Stomach (tissue), 9 donors: Measurements from ENCODE around the gene CHEK1. TPM values are rescaled to one million over a fixed set of nuclear protein-coding genes. Genes with fewer than 3 reads are reported as not detected.
A peak's percentile ranks its signal among the peaks of the same experiment; 100 is the strongest.

Source experiments
- DNase-seq, 2 donors: peaks; one replicate each; pipeline versions ENCODE4 v3.0.0 to v3.0.0-alpha.2; 2013 to 2019
- H3K27ac ChIP-seq, 5 donors: fragments of 200-600 bp in 4 of 5; sonication (generic) in 4 of 5; one replicate each; pipeline ENCODE4 v1.5.1; 2013 to 2019; ENCODE audit warnings: mild to moderate bottlenecking in 1 of 5, moderate library complexity in 1 of 5
- H3K27me3 ChIP-seq, 3 donors: fragments of 200-600 bp; sonication (generic); one replicate each; pipeline ENCODE4 v1.5.1; 2017 to 2019; ENCODE audit warnings: mixed run types in 1 of 3
- H3K36me3 ChIP-seq, 4 donors: fragments of 200-600 bp; sonication (generic); 1 replicate in 3 of 4; 2 replicates in 1 of 4; pipeline ENCODE4 v1.5.1; 2016 to 2019
- H3K4me1 ChIP-seq, 4 donors: fragments of 200-600 bp; sonication (generic); one replicate each; pipeline ENCODE4 v1.5.1; 2016 to 2019
- H3K4me3 ChIP-seq, 4 donors: fragments of 200-600 bp; sonication (generic) in 3 of 4; one replicate each; pipeline ENCODE4 v1.5.1; 2016 to 2019; ENCODE audit warnings: mild to moderate bottlenecking in 1 of 4
- H3K9me3 ChIP-seq, 4 donors: fragments of 200-600 bp; sonication (generic); one replicate each; pipeline ENCODE4 v1.5.1; 2016 to 2019
- CTCF ChIP-seq, 7 experiments: fragments of 450-650 bp in 4 of 7; fragments of 200-600 bp in 3 of 7; sonication (generic) in 3 of 7; IDR thresholded peaks; one replicate each; pipeline ENCODE4 v1.5.1; 2016 to 2019; ENCODE audit warnings: antibody characterized with exemption in 7 of 7, control low read depth in 2 of 7, mild to moderate bottlenecking in 1 of 7
- EP300 ChIP-seq: sonication (generic); formaldehyde crosslinking; IDR thresholded peaks from one replicate; pipeline ENCODE4 v1.6.1; 2017; ENCODE audit warnings: antibody characterized with exemption
- POLR2A ChIP-seq, 4 donors: fragments of 450-650 bp; IDR thresholded peaks; one replicate each; pipeline ENCODE4 v1.6.1; 2016; ENCODE audit warnings: antibody characterized with exemption in 4 of 4, control low read depth in 2 of 4, mild to moderate bottlenecking in 1 of 4, moderate library complexity in 1 of 4
- POLR2AphosphoS5 ChIP-seq, 3 donors: sonication (generic); formaldehyde crosslinking; IDR thresholded peaks; one replicate each; pipeline ENCODE4 v1.6.1; 2016; ENCODE audit warnings: antibody characterized with exemption in 3 of 3
- WGBS, 5 donors: extraction: QIAGEN DNeasy Blood & Tissue Kit in 3 of 5; methylation state at CpG; one replicate each; pipeline versions ENCODE4 v1.1.5 to v1.1.7; 2013 to 2018; 5-methylcytosine and 5-hydroxymethylcytosine counted together
- intact Hi-C: fragments of 100-400 bp; cut with DNase I; formaldehyde crosslinking; loops from one replicate; pipeline ENCODE4 v1.15.1; 2023; ENCODE audit warnings: low total_unique reads
- polyA plus RNA-seq, 3 donors: library from polyadenylated mRNA; stranded (reverse); fragments of 200-250 nt; gene quantifications; one replicate each; pipeline ENCODE4 v1.2.3, GENCODE V29; 2013
- total RNA-seq, 5 donors: library from RNA; depleted of rRNA; stranded (reverse); fragments of >200 nt; gene quantifications; one replicate each; pipeline versions ENCODE4 v1.1.0 to v1.2.3, GENCODE V29; 2014 to 2016
- donor health status: healthy with polysubstance abuse.
- donor health status: Bipolar disorder and iron deficiency.
- donor health status: healthy.

The CHEK1 gene
- total and polyA plus RNA-seq, 8 donors, result 0.14 to 19.3 (median 3.4) TPM; not detected in 1

GRCh38 chr11:125591649-125592304 lies 33.2 kb upstream of the CHEK1 start:
- Histone ChIP-seq H3K9me3 (no peaks in the 10 kb centered on the region), H3K36me3 (peaks cover 0 to 13% (median 9%) of the 10 kb centered on the region in 4 donors), H3K4me3 (peak overlapping the region; percentile 82 to 98 (median 90)), H3K4me1 (peaks cover 9 to 44% (median 31%) of the 10 kb centered on the region in 4 donors), H3K27me3 (no peaks in the 10 kb centered on the region), H3K27ac (peak overlapping the region; percentile 89 to 99 (median 98))
- 0 to 1% (median 1%) methylated on average over 19 to 30 of the region's 30 CpGs for WGBS, 5 donors
- DNase-seq, result peak; percentile 37 to 78
- no peak for TF ChIP-seq EP300
- TF ChIP-seq CTCF (IDR thresholded peaks at IDR 0.05), result no peak
- no peak for TF ChIP-seq POLR2A (IDR thresholded peaks at IDR 0.05)
- no peak for TF ChIP-seq POLR2AphosphoS5 (IDR thresholded peaks at IDR 0.05)
- intact Hi-C loops, result no loop called here

- no peaks in the 10 kb centered on the region for H3K27me3 ChIP-seq
- H3K9me3 ChIP-seq, result no peaks in the 10 kb centered on the region
- peaks cover 9 to 44% (median 33%) of the 10 kb centered on the region in 4 donors for H3K4me1 ChIP-seq
- TF ChIP-seq CTCF (IDR thresholded peaks at IDR 0.05) (no peak), POLR2AphosphoS5 (IDR thresholded peaks at IDR 0.05) (peak; percentile 94 to 99 (median 98)), EP300 (no peak), POLR2A (IDR thresholded peaks at IDR 0.05) (peak in 2 of 4 donors; percentile 69 to 84)
- WGBS, 5 donors, result 0 to 1% (median 0%) methylated on average over 27 to 55 of the region's 55 CpGs
- intact Hi-C loops, result no loop called here
- peak; percentile 99 to 100 for DNase-seq
- peak within 1 kb of the TSS; percentile 82 to 98 (median 90) for H3K4me3 ChIP-seq
- H3K27ac ChIP-seq, result peak within 1 kb of the TSS; percentile 89 to 99 (median 98)
- peaks cover 6 to 20% (median 17%) of the 10 kb centered on the region in 4 donors for H3K36me3 ChIP-seq
Measured at GRCh38 chr11:125592305-125593113, 32.5 kb upstream of the CHEK1 start, which contains the start of gene STT3A. Gene STT3A (plus strand): TSS chr11:125592852. CDS start chr11:125595916, 3,064 bp downstream.

- intact Hi-C loops, result no loop called here
- TF ChIP-seq POLR2A (IDR thresholded peaks at IDR 0.05), result no peak
- TF ChIP-seq POLR2AphosphoS5 (IDR thresholded peaks at IDR 0.05), result peak in 1 of 3 donors; percentile 11
- Histone ChIP-seq H3K27ac (peak overlapping the region; percentile 83 to 99 (median 96)), H3K27me3 (no peaks in the 10 kb centered on the region), H3K36me3 (peaks cover 13 to 28% (median 24%) of the 10 kb centered on the region in 4 donors), H3K4me1 (peaks cover 9 to 44% (median 33%) of the 10 kb centered on the region in 4 donors), H3K9me3 (no peaks in the 10 kb centered on the region), H3K4me3 (peak overlapping the region; percentile 82 to 98 (median 90))
- 0 to 1% (median 1%) methylated on average over 18 of the region's 18 CpGs for WGBS, 5 donors
- DNase-seq, result no peak
Measured at GRCh38 chr11:125593114-125593820, 31.7 kb upstream of the CHEK1 start.

GRCh38 chr11:125594958-125595357 lies 30.0 kb upstream of the CHEK1 start:
- TF ChIP-seq POLR2A (IDR thresholded peaks at IDR 0.05) (no peak), EP300 (no peak), CTCF (IDR thresholded peaks at IDR 0.05) (no peak), POLR2AphosphoS5 (IDR thresholded peaks at IDR 0.05) (no peak)
- 50 to 82% (median 70%) methylated on average over 3 of the region's 3 CpGs for WGBS, 5 donors
- no peak for DNase-seq
- Histone ChIP-seq H3K27ac (no peak overlapping the region), H3K4me1 (peaks cover 9 to 44% (median 33%) of the 10 kb centered on the region in 4 donors), H3K9me3 (no peaks in the 10 kb centered on the region), H3K36me3 (peaks cover 26 to 45% (median 41%) of the 10 kb centered on the region in 4 donors), H3K27me3 (no peaks in the 10 kb centered on the region), H3K4me3 (no peak overlapping the region)
- intact Hi-C loops, result no loop called here
